ENCODE results near the gene CHFR.
A peak's percentile ranks its signal among the peaks of the same experiment; 100 is the strongest.
"Not testable (repeated sequence)": the region's sequence is repeated elsewhere in the genome, so short reads cannot be mapped to it uniquely, and the experiment has no call there.

The CHFR gene, protein sequence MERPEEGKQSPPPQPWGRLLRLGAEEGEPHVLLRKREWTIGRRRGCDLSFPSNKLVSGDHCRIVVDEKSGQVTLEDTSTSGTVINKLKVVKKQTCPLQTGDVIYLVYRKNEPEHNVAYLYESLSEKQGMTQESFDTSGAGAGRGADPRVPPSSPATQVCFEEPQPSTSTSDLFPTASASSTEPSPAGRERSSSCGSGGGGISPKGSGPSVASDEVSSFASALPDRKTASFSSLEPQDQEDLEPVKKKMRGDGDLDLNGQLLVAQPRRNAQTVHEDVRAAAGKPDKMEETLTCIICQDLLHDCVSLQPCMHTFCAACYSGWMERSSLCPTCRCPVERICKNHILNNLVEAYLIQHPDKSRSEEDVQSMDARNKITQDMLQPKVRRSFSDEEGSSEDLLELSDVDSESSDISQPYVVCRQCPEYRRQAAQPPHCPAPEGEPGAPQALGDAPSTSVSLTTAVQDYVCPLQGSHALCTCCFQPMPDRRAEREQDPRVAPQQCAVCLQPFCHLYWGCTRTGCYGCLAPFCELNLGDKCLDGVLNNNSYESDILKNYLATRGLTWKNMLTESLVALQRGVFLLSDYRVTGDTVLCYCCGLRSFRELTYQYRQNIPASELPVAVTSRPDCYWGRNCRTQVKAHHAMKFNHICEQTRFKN

DNA sequence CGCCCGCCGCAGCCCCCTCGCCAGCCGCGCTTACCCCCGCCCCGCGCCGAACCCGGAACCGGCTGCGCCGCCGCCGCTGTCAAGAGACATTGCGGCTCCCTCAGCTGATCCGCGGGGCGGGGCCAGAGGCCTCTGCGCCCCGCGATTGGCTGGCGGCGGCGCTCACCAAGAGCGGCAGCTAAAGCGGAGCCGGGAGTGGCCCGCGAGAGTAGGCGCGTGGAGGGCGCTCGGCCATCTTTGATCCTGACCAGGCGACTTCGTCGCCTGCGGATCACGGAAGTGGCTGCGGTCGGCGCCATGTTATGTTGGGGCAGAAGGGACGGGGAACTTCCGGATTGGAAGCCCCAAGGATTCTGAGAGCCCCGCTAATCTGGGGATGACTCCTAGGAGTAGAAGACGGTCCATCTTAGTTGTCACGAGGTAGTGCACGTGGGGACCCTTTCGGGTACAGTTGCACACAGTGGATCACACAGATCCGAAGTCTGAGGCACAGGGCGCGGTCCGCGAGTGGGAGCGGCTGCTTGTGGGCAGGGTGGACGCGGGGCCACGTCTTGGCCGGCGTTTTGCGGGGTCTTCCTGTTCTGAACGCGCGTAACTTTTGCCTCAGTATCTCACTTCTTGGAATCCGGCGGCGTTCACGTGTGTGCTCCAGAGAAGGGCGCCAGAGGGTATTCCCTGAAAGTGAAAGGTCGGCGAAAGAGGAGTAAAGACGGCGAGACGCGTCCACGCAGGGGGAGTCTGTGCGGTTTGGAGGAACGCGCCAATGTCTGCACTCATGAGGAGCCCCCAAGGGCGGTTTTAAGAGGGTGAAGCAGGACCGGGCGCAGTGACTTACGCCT, at the start of gene CHFR:
Gene CHFR, minus strand, starts transcription at position 93 of the 839 bp plus-strand sequence. CDS start 277 bp downstream, outside the sequence.
- peak; percentile 89 for DNase-seq

DNA sequence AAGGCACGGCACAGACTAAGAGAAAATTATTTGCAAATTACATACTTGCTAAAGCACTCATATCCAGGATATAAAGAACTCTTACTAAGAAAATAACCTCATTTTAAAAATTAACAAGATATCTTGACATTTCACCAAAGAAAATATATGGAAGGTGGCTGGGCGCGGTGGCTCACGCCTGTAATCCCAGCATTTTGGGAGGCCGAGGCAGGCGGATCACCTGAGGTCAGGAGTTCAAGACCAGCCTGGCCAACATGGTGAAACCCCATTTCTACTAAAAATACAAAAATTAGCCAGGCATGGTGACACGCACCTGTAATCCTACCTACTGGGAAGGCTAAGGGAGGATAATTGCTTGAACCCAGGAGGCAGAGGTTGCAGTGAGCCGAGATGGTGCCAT, 49.5 kb upstream of the CHFR start:
- DNase-seq, result not testable (repeated sequence)

DNA sequence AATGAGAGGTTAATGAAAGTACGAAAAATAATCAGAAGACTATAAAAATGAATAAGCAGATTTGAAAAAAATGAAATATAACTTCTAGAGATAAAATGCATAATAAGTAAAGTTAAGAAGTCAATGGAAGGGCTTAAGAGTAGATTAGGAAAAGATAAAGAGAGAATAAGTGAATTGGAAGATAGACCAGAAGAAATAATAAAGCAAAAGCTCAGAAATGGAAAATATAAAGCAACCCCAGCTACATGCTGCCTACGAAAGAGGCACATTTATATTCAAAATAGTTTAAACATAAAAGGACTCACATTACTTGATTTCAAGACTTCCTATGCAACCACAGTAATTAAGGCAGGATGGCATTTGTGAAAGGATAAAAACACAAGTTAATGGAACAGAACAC, 48.8 kb upstream of the CHFR start:
- no peak for DNase-seq

DNA sequence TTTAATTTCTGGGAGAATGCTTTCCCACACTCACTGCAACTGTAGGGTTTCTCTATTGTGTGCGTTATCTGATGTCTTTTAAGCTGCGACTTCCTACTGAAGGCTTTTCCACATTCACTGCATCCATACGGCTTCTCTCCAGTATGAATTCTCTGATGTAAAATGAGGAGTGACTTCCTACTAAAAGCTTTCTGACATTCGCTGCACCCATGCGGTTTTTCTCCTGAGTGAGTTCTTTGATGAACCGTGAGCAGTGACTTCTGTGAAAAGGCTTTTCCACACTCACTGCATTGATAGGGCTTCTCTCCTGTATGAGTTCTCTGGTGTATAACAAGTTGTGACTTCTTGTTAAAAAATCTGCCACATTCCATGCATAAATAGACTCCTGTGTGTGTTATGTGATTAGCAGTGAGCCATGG, 39.0 kb upstream of the CHFR start:
- DNase-seq, result no peak

DNA sequence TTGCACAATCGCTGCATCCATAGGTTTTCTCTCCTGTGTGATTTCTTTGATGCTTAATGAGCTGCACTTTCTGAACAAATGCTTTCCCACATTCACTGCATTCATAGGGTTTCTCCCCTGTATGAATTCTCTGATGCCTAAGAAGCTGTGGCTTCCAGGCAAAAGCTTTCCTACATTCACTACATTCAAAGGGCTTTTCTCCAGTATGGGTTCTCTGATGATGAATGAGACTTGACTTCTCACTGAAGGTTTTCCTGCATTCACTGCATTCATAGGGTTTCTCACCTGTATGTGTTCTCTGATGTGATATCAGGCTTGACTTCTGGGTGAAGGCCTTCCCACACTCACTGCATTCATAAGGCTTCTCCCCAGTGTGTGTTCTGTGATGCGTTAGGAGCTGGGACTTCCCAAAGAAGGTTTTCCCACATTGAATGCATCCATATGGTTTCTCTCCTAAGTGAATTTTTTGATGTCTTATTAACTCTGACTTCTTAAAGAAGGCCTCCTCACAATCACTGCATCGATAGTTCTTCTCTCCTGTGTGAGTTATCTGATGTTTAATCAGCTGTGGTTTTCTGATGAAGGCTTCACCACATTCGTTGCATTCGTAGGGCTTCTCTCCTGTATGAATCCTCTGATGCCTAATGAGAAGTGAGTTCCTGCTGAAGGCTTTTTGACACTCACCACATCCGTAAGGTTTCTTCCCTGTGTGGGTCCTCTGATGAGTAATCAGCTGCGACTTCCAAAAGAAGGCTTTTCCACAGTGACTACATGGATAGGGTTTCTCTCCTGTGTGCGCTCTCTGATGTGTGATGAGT, 38.4 kb upstream of the CHFR start:
- DNase-seq, result no peak

DNA sequence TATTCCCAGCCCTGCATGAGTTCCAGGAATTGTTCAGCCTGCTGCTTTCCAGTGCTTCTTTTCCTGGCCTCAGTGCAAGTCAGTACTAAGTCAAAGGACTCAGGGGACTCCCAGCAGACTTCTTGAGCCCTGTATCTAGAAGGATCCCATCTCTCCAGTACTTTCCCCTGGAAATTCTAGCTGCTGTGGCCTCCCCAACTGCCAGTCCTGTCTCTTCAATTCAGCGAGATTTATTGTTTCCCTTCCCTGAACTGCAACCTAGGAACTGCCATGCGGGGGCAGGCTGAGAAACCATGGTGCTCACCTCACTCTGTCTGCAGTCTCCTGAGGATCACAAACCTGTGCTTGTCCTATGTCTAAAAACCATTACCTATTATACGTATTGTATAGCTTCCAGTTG, 37.0 kb upstream of the CHFR start:
- no peak for DNase-seq

DNA sequence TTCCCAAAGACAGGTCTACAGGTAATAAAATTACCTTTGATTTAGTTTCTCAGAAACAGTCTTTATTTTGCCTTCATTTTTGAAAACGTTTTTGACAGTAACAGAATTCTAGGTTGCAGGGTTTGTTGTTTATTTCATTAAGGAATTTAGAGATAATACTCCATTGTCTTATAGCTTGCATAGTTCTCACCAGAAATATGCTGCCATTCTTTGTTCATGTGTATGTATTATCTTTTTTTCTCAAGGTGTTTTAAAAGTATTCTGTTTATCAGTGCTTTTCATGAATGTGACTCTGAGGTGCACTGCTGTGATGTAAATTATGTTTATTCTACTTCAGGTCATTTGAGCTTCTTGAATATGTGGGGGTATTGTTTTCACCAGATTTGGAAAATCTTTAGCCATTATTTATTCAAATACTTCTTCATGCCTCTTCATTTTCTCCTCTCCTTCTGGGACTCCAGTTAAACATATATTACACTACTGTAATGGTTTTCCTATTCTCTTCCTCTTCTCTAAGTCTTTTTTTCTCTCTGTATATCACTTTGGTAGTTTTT, 36.0 kb upstream of the CHFR start:
- no peak for DNase-seq

DNA sequence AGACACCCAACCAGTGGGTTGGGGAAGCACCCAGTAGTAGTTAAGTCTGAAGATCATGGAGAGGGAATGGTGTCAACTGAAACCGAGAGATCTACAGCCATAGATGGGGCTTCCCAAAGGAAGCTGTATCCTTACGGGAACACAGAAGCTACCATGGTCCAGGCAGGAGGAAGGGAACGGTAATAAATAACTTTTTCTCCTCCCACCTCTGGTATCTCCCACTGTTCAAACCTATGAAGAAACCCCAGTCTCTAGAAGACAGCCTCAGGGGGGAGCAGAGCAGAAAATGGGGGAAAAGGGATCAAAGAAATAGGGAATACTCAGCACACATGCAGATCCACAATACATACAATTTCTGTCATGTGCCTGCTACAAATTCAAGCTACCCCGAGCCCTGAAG, 35.3 kb upstream of the CHFR start:
- DNase-seq, result no peak

DNA sequence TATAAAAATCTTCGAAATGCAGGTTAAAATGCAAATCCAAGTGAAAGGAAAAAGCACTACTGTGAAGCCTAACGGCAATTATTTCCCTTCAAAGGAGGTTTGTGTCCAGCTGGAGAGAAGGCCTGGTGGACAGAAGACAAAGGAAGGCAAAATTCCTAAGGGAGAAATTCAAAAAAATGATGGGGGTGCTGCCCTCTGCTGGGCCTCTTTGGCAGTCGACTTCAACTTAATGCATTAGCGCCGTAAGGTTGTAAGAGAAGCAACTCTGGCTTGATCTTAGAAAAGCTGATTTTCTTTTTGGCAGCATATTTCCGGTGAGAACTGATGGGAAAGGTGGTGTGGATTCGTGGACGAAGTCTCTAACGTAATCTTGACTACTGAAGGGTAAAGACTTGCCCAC, 34.3 kb upstream of the CHFR start:
- DNase-seq, result no peak

DNA sequence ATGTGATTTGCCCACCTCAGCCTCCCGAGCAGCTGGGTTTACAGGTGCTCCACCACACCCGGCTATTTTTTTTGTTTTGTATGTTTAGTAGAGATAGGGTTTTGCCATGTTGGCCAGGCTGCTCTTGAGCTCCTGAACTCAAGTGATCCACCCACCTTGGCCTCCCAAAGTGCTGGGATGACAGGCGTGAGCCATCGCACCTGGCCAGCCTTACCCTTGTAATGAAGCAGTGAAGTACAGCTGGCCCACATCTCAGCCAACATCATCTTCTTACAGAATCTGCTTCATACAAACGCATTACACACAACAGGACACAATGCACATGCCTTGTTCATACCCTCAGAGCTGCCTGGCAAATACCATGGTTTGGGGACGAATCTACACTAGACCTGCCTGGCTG, 31.3 kb upstream of the CHFR start:
- DNase-seq, result no peak

DNA sequence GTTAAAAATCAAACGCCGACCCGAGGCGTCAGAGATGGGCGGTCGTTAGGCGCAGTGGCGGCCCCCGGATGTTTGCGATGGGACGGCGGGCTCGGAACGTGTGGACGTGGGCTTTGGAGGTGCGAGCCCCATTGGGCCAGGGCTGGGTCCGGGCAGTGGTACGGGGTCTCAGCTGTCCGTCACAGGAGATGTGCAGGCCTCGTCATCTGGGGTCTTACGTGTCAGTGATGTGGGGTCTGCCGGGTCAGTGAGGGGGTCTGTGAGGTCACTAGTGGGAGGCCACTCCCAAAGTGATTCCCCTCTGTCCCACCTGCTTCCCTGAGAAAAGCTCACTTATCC, 21.6 kb upstream of the CHFR start:
- no peak for DNase-seq

DNA sequence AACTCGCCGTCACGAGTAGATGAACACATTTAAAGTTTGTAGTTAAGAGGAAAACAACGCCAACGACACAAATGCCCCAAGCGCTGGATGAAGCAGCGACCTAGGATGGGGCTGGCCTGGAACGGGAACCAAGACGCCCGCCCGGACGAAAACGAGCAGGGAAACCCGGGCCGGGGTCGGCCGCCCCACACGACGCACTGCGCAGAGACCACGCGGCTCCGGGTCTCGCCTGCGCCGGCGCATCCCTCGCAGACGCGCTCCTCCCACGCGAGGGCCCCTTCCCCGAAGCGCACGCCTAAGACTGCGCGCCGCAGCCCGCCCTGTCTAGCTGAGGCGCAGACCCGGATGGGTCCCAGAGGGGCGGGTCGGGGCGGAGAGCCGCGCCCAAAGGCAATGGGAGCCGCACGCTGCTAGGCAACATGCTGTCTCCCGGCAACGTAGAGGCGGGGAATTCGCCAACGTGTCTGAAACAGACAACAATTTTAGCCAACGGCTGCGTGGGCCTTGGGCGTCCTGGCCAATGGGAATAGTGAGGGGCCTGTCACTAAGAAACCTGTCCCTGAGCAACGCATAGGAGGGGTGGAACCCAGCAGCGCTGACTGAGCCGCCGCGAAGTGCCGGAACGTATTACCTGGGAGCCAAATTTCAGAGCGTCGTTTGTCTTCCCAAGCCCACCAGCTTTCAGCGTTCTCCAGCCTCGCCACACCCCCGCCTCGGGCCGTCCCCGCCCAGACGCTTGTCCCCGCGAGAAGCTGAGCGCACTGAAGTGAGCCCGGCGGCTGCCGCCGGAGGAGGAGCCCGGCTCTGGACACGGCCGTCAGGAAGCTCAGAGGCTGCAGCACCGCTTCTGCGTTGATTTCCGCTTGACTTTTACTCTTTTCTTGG, 21.0 kb upstream of the CHFR start:
- peak; percentile 60 for DNase-seq

DNA sequence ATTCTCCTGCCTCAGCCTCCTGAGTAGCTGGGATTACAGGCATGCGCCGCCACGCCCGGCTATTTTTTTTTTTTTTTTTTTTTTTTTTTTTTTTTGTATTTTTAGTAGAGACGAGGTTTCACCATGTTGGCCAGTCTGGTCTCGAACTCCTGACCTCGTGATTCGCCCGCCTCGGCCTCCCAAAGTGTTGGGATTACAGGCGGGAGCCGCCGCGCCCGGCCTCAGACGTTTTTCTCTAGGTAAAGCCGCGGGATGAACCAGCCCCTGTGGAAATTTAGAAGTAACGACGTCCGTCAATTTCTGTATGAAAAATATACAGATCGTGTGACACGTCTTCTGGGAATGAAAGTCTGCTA, 20.4 kb upstream of the CHFR start:
- not testable (repeated sequence) for DNase-seq

DNA sequence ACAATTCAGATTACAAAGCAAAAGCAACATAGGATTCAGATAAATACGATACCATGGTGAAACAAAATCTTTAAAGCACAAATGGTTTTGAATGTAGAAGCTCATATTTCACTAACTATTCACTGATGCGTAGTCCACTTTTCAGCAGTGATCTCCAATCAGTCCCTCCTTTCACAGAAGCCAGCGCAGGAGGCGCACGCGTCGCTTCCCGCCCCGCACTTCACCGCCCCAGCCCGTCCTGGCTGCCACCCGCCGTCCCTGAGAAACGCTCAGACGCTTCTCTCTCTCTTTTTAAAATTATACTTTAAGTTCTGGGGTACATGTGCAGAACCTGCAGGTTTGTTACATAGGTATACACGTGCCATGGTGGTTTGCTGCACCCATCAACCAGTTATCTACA, 19.8 kb upstream of the CHFR start:
- DNase-seq, result no peak

DNA sequence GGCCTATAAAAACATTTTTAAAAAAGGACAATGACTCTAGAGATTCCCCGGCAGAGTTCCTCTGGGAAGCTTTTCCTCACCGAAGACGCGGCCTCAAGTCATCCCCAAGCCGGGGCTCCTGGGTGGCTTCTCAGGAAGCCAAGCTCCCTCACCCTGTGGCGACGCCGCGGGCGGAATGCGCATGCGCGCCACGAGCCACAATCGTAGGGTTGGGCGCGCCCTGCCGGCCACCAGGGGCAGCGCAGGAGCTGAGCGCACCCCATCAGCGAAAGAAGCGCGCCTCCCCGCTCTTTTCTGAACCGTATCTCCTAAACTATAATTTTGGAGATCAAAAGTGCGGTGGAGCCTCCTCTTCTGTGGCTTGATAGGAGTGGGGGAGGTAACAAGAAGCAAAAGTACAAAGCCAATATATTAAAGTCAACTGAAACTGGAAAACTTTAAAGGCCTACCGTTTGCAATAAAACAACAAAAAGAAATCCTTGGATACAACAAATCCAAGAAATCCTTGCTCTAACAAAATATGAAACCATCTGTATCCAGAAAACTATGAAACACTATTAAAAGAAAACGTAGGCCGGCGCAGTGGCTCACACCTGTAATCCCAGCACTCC, 17.4 kb upstream of the CHFR start:
- DNase-seq, result no peak

DNA sequence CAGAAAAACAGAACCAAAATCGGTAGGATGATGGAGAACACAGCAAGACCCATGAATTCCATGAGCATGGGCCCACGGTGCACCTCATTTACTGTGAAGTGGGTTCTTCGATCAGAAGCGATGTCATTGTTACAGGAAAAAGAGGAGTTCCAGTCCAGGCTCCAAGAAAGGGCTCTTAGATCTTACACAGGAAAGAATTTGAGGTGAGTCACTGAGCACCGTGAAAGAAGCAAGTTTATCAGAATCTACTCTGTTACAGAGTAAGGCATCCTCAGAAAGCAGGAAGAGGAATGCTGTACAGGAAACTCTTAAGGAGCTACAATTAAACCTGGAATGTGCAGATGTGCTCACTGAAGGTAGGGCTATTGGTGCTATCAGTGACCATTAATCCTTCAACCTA, 11.6 kb upstream of the CHFR start:
- no peak for DNase-seq

DNA sequence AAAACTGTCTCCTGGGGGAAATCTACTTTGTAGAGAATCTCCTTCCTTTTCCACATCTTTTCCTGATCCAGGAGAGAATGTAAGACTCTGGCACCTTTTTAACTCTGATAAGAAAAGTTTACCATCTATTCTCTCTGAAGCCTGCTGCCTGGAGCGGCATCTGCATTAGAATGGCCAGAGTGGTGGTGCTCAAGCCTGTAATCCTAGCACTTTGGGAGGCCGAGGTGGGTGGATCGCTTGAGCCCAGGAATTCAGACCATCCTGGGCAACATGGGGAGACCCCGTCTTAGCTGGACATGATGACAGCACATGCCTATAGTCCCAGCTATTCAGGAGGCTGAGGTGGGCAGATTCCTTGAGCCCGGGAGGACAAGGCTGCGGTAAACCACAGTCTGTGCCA, 1.4 kb upstream of the CHFR start:
- DNase-seq, result no peak

DNA sequence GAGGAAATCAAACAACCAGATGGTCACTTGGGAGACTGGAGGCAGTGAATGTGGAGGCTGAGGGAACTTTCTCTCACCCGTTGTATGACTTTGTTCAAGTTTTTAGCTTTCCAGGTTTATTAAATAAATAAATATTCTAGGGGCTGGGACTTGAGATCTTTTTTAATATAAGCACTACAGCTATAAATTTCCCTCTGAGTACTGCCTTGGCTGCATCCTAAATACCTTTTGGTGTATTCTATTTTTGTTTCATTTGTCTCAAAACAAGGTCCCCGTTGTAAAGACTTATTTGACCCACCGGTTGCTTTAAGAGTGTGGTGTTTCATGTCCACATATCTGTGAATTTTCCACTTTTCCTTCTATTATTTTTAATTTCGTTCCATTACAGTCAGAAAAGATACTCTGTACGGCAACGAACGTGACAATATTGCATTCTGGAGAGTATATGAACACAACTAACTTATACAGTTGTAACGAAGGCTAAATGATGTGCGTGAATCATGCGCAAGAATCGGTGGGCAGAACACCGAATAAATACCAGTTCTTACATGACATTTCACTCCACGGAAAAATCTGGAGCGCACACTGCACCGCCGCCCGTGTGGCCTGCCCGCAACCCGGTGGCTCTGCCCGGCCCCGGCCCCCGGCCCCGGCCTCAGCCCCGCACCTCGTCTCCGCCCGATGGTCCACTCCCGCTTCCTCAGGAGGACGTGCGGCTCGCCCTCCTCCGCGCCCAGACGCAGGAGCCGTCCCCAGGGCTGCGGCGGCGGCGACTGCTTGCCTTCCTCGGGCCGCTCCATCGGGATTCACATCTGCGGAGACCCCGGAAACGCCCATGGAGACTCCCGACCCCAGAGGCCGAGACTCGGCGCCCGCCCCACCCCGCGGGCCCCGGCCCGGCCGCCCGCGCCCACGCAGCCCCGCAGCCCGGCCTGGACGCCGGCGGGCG, 602 bp downstream of the CHFR start:
- no peak for DNase-seq

DNA sequence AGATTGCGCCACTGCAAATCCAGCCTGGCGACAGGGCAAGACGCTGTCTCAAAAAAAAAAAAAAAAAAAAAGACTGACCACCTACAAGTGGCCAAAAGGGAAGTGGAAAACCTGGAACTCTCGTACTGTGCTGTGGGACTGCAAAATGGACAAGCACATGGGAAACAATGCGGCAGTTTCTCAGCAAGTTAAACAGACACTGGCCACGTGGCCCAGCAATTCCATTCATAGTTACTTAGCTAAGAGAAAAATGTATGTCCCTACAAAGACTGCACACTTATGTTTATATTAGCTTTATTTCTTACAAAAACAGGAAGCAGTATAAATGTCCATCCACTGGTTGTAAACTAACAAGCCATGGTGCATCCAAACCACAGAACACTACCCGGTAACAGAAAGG, 5.6 kb downstream of the CHFR start:
- no peak for DNase-seq

DNA sequence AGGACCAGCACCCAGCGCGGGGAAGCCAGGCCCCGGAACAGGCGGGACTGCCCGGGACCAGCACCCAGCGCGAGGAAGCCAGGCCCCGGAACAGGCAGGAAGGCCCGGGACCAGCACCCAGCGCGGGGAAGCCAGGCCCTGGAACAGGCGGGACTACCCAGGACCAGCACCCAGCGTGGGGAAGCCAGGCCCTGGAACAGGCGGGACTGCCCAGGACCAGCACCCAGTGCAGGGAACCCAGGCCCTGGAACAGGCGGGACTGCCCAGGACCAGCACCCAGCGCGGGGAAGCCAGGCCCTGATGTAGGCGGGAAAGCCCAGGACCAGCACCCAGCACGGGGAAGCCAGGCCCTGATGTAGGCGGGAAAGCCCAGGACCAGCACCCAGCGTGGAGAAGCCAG, 12.8 kb downstream of the CHFR start:
- DNase-seq, result not testable (repeated sequence)
